GM12873 (cell line): ENCODE results near the gene RNASEL.
A peak's percentile ranks its signal among the peaks of the same experiment; 100 is the strongest.

Source experiments
- CTCF ChIP-seq: IDR thresholded peaks from 2 replicates; pipeline ENCODE4 v1.5.1; 2012; ENCODE audit warnings: low read depth, mild to moderate bottlenecking, moderate library complexity, low read length, control low read depth; ENCODE audit not compliant: insufficient read depth; ENCODE audit errors: missing control alignments

The RNASEL gene

GRCh38 chr1:182601913-182602312, 12.9 kb upstream of the RNASEL start:
- TF ChIP-seq CTCF = no peak

GRCh38 chr1:182601416-182601786, 12.3 kb upstream of the RNASEL start:
- peak; percentile 73 for TF ChIP-seq CTCF

GRCh38 chr1:182600745-182601415, 11.8 kb upstream of the RNASEL start:
- TF ChIP-seq CTCF = no peak

GRCh38 chr1:182600036-182600713, 11.1 kb upstream of the RNASEL start:
- TF ChIP-seq CTCF = no peak

GRCh38 chr1:182599339-182599738, 10.3 kb upstream of the RNASEL start:
- TF ChIP-seq CTCF = peak; percentile 72

GRCh38 chr1:182598296-182598695, 9.2 kb upstream of the RNASEL start:
- TF ChIP-seq CTCF = no peak

GRCh38 chr1:182596934-182597333, 7.9 kb upstream of the RNASEL start:
- TF ChIP-seq CTCF = no peak
